SIG-M5 (cell line): ENCODE results near the gene MRPL54.
A peak's percentile ranks its signal among the peaks of the same experiment; 100 is the strongest.

Experiments
- DNase-seq: peaks from one replicate; lab custom pipeline; 2025; lab: John Stamatoyannopoulos, UW

Gene MRPL54

DNA sequence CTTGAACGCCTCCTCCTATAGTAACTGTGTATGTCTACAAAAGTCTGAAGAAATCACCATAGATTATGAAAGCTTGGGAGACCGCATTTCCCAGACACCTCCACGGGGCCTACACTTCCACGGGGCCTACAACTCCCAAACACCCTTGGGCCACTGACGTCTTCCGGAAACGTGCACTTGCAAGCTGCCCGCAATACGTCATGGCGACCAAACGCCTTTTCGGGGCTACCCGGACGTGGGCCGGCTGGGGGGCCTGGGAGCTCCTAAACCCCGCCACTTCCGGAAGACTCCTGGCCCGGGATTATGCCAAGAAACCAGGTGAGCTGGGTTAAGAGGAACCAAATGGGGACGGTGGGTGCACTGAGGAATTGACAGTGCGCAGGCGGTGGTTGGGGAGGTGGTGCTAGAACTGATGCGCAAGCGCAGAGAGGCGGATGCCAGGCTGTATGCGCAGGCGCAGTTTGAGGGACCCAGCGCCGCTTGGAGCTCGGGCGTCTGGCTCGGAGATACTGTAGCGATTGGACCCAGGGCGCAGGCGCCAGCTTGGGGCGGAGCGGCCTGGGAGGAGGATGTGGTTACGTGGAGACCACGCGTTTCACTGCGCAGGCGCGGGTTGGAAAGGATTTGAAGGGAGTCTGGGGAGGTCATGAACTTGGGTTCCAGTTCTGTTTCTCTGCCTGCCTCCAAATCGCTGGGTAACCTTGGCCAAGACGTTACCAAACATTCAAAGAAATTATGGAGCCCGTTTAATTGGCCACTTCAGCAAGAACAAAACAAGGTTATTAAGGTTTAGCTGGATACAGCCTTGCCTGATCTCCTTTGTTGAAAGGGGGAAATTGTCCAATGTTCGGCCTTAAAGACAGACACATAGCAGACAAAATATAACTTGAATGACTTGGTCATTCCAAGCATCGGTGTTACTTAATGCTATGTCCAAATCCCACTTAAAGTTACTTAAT, at the start of gene MRPL54:
Gene MRPL54, plus strand, starts transcription at position 182 of the 959 bp plus-strand sequence. Its CDS starts 19 bp downstream, at position 201.
- DNase-seq = peak; percentile 98

GRCh38 chr19:3716147-3716668, 46.3 kb upstream of the MRPL54 start:
- no peak for DNase-seq

- no peak for DNase-seq
Measured at GRCh38 chr19:3719868-3720267, 42.6 kb upstream of the MRPL54 start.

DNA sequence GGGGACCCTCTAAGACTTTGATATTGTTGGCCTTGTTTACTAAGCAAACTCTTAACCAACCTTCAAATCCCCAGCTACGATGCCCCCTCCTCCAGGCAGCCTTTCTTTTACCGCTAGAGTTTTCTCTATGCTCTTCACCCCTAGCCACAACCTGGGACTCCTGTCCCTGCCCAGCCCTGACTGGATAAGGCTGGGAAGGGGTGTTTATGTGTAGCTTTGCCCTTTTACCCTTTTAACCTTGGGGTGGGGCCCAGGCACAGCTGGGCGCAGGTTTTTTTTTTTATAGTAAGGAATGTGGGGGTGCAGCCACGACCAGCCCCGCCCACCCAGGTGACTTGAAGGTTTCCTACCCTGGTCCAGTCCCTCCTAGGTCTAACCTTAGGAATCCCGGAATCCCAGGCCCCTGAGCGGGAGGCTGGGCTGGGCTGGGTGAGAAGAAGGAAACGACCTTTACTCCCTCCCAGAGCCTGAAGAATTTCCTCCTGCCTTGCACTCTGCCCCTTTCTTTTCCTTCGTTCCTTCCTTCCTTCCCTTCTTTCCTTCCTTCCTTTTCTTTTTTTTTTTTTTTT, 42.0 kb upstream of the MRPL54 start:
- no peak for DNase-seq

DNA sequence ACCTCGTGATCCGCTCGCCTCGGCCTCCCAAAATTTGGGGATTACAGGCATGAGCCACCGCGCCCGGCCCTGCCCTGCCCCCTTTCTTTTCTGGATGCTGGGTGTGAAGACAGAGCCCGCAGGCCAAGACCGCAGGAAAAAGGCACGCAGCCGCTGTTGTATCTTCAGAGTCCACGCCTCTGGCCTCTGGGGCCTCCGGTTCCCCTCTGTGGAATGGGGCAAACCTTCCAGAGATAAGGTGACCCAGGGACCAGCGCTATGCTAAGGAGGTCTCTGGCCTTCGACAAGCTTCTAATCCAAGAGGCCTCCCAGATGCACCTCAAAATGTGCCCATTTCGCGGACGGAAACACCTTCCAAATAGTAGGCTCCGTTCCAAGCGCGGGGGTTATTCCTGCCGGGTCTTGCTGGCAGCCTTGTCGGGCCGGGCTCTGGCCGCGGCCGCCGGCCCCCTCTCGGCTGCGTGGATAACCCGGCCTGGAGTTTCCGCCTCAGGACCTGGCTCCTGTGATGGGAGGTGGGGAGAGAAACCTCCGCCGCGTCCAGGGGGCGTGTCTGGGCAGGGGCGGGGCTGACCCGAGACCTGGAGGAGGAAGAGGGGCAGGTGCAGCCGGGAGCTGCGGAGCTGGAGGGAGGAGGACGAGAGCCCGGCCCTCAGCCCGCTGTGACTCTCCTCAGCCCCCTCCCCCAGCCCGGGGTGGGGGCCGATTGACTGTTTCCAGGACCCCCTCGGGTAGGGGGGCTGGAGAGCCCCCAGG, 41.2 kb upstream of the MRPL54 start:
- no peak for DNase-seq

GRCh38 chr19:3721887-3722442, 40.5 kb upstream of the MRPL54 start:
- no peak for DNase-seq

GRCh38 chr19:3722443-3723109, 39.9 kb upstream of the MRPL54 start:
- DNase-seq = no peak

DNA sequence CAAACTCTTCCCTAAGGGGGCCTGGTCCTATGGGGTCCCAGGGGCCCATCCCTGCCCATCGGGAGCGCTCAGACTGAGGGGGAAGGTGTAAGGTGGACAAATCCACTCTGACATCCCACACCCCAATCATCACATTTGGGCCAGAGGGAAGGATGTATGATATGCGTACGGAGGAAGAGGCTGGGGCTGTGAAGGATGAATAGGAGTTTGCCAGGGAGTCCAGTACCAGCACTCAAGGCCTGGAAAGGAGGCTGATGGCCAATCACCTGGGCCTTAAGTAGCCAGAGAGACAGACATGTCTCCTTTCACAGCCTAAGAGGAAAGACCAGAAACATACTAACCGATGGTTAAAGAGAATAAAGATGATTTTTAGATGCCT, 39.4 kb upstream of the MRPL54 start:
- no peak for DNase-seq

- no peak for DNase-seq
Measured at GRCh38 chr19:3723883-3724282, 38.6 kb upstream of the MRPL54 start.

GRCh38 chr19:3725121-3725520, 37.4 kb upstream of the MRPL54 start:
- no peak for DNase-seq

- no peak for DNase-seq
Measured at GRCh38 chr19:3725640-3726310, 36.7 kb upstream of the MRPL54 start.

GRCh38 chr19:3730457-3730958, 32.0 kb upstream of the MRPL54 start:
- DNase-seq = no peak

- no peak for DNase-seq
Measured at GRCh38 chr19:3732108-3732507, 30.4 kb upstream of the MRPL54 start.

- DNase-seq = no peak
Measured at GRCh38 chr19:3733549-3734309, 28.8 kb upstream of the MRPL54 start.

- no peak for DNase-seq
Measured at GRCh38 chr19:3734310-3734600, 28.2 kb upstream of the MRPL54 start.

GRCh38 chr19:3736106-3736724, 26.3 kb upstream of the MRPL54 start:
- no peak for DNase-seq

DNA sequence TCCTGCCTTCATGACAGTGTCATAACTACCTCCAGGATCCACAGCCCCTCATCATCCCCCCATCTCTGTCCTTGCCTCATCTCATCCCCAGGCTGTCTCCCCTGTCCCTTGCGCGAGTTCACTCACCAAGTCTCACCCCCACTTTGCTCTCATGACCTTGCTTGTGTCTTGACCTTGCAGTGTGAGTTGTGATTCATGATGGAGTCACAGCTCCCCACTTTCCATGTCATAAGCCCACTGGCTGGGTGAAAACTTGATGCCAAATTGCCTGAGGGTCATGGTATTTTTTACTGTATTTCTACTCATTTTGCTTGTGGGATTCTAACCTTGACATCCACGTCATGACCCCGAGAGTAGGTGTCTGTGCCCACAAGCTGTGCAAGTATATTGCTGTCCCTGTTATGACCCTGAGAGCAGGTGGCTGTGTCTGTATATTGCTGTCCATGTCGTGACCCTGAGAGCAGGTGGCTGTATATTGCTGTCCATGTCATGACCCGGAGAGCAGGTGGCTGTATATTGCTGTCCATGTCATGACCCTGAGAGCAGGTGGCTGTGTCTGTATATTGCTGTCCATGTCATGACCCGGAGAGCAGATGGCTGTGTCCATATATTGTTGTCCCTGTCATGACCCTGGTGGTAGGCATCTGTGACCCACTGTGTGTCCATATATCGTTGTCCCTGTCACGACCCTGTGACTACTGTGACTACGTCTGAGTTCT, 24.8 kb upstream of the MRPL54 start:
- DNase-seq = no peak

- DNase-seq = no peak
Measured at GRCh38 chr19:3738477-3739220, 23.8 kb upstream of the MRPL54 start.
